CD8-positive, alpha-beta memory T cell (primary cell): Measurements from ENCODE around the gene LYZL6. TPM values are rescaled to one million over a fixed set of nuclear protein-coding genes. Genes with fewer than 3 reads are reported as not detected.

Experiments used
- CTCF ChIA-PET: fragments of 350-600 bp; sonication (Branson Sonifier 250); formaldehyde crosslinking; loops from one replicate; lab custom pipeline; 2021; ENCODE audit warnings: antibody characterized with exemption; lab: Charles Lee
- POLR2A ChIA-PET: fragments of 350-600 bp; sonication (Branson Sonifier 250); formaldehyde crosslinking; loops from one replicate; lab custom pipeline; 2021; ENCODE audit warnings: antibody characterized with exemption; lab: Charles Lee
- DNase-seq, 5 donors: peaks; one replicate each; pipeline versions ENCODE4 v3.0.0 to v3.0.0-alpha.2; 2020 to 2022; ENCODE audit warnings: mixed read lengths in 1 of 5
- H3K27ac ChIP-seq: one replicate; pipeline ENCODE4 v1.7.0; 2013; ENCODE audit warnings: low read depth, mild to moderate bottlenecking, low read length, moderate library complexity
- H3K27me3 ChIP-seq: 2 replicates; pipeline ENCODE4 v1.7.0; 2013; ENCODE audit warnings: low read length, mild to moderate bottlenecking; ENCODE audit not compliant: insufficient read depth, poor library complexity, severe bottlenecking
- H3K36me3 ChIP-seq: 2 replicates; pipeline ENCODE4 v1.7.0; 2013; ENCODE audit warnings: mild to moderate bottlenecking, low read length, moderate library complexity; ENCODE audit not compliant: insufficient read depth
- H3K4me1 ChIP-seq: 2 replicates; pipeline ENCODE4 v1.7.0; 2013; ENCODE audit warnings: mild to moderate bottlenecking, low read length, moderate library complexity; ENCODE audit not compliant: insufficient read depth
- H3K4me3 ChIP-seq: 2 replicates; pipeline ENCODE4 v1.7.0; 2013; ENCODE audit warnings: mild to moderate bottlenecking, low read length
- H3K9me3 ChIP-seq: 2 replicates; pipeline ENCODE4 v1.7.0; 2013; ENCODE audit warnings: mild to moderate bottlenecking, low read length
- H3K27ac Mint-ChIP-seq, 8 donors: one replicate each; pipeline ENCODE4 v1.8.0; 2020 to 2021; ENCODE audit warnings: mixed read lengths in 8 of 8, mild to moderate bottlenecking in 6 of 8, inconsistent platforms in 3 of 8, moderate library complexity in 3 of 8
- H3K27me3 Mint-ChIP-seq, 2 donors: one replicate each; pipeline ENCODE4 v1.8.0; 2020 to 2021; ENCODE audit warnings: mixed read lengths in 2 of 2, mild to moderate bottlenecking in 1 of 2, moderate library complexity in 1 of 2
- H3K36me3 Mint-ChIP-seq, 3 donors: one replicate each; pipeline ENCODE4 v1.8.0; 2020 to 2021; ENCODE audit warnings: mixed read lengths in 3 of 3, inconsistent platforms in 1 of 3, mild to moderate bottlenecking in 1 of 3
- H3K4me1 Mint-ChIP-seq, 3 donors: one replicate each; pipeline ENCODE4 v1.8.0; 2020 to 2021; ENCODE audit warnings: mixed read lengths in 3 of 3, inconsistent platforms in 1 of 3, mild to moderate bottlenecking in 1 of 3
- H3K4me3 Mint-ChIP-seq, 7 donors: one replicate each; pipeline ENCODE4 v1.8.0; 2020 to 2021; ENCODE audit warnings: mixed read lengths in 7 of 7, mild to moderate bottlenecking in 6 of 7, moderate library complexity in 4 of 7, inconsistent platforms in 2 of 7
- H3K9me3 Mint-ChIP-seq, 5 donors: one replicate each; pipeline ENCODE4 v1.8.0; 2020 to 2022; ENCODE audit warnings: mixed read lengths in 5 of 5, mild to moderate bottlenecking in 3 of 5, moderate library complexity in 2 of 5, inconsistent platforms in 1 of 5
- polyA plus RNA-seq: library from polyadenylated mRNA; unstranded; fragments of 300-500 nt; fragmentation: Illumina TruSeq; gene quantifications from one replicate; pipeline ENCODE4 v1.2.3, GENCODE V29; 2021
- total RNA-seq, 2 experiments: library from RNA; stranded (reverse); gene quantifications; one replicate each; pipeline ENCODE4 v1.2.3, GENCODE V29; 2021

Gene LYZL6, protein sequence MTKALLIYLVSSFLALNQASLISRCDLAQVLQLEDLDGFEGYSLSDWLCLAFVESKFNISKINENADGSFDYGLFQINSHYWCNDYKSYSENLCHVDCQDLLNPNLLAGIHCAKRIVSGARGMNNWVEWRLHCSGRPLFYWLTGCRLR
- total RNA-seq (not detected), polyA plus RNA-seq (not detected)

DNA sequence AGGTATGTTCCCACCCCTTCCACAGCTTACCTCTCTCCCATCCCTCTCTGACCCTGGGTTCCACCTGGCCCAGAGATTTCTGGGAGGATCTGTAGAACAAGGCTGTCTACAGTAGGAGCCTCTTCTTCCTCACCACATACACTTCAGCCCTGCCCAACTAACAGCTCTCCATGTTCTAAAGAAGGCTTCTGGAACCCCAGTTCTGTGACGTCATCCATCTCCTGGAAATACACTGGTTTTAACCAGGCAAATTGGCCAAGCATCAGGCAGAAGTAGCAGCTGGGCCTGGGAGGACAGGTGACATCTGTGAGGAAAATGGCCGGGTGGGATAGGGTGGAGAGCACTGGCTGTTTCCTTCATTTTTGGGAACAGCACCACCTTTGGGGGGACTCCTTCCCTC lies at the start of gene LYZL6:
LYZL6 (minus strand) TSS at position 177 of the 400 bp plus-strand sequence. CDS start 4,357 bp downstream, outside the sequence.
- ChIA-PET POLR2A (interaction anchor here (0.6 kb wide), 1 partner anchor 49 kb away, joined by 7 read pairs; no protein-coding TSS in a partner anchor), CTCF (interaction anchor here (1.3 kb wide), 1 partner anchor 205 kb away, joined by 4 read pairs; no protein-coding TSS in a partner anchor)
- H3K4me3 ChIP-seq: no peak within 1 kb of the TSS
- H3K27me3 Mint-ChIP-seq: no peaks in the 10 kb centered on the region
- H3K36me3 ChIP-seq: no peaks in the 10 kb centered on the region
- peaks cover 10 to 26% (median 11%) of the 10 kb centered on the region in 3 donors for H3K4me1 Mint-ChIP-seq
- no peak for DNase-seq
- H3K27me3 ChIP-seq: no peaks in the 10 kb centered on the region
- H3K27ac ChIP-seq: no peak within 1 kb of the TSS
- peaks cover 0 to 1% (median 0%) of the 10 kb centered on the region in 5 donors for H3K9me3 Mint-ChIP-seq
- H3K9me3 ChIP-seq: no peaks in the 10 kb centered on the region
- H3K36me3 Mint-ChIP-seq: peaks cover 0 to 1% (median 0%) of the 10 kb centered on the region in 3 donors
- H3K4me3 Mint-ChIP-seq: no peak within 1 kb of the TSS
- no peaks in the 10 kb centered on the region for H3K4me1 ChIP-seq
- H3K27ac Mint-ChIP-seq: peak within 1 kb of the TSS in 6 of 8 donors; percentile 4 to 84 (median 48)

DNA sequence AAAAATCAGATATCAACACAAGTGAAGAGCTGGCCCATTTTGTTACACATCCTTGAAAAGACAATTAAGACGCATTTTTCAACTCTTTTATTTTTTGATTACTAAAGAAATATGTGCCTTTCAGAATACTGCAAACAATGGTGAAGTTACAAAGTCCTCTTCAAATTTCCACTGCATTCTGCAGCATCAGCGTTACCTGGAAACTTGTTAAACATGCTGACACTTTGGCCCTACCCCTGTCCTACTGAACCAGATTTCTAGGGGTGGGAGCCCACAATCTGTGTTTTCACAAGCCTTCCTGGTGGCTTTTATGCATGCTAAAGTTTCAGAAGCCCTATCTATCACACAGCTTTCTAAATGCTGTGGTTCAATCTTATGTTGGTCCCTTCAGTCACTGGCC lies 47.6 kb upstream of the LYZL6 start:
- no peak overlapping the region for H3K4me3 ChIP-seq
- H3K9me3 ChIP-seq: no peaks in the 10 kb centered on the region
- no peaks in the 10 kb centered on the region for H3K36me3 ChIP-seq
- DNase-seq: no peak
- Mint-ChIP-seq H3K27me3 (peaks cover 5 to 13% of the 10 kb centered on the region in 2 donors), H3K36me3 (peaks cover 0 to 16% (median 0%) of the 10 kb centered on the region in 3 donors), H3K4me1 (no peaks in the 10 kb centered on the region), H3K27ac (no peak overlapping the region), H3K4me3 (no peak overlapping the region), H3K9me3 (peaks cover 5 to 19% (median 8%) of the 10 kb centered on the region in 5 donors)
- no peaks in the 10 kb centered on the region for H3K4me1 ChIP-seq
- ChIA-PET POLR2A (no interaction called here), CTCF (interaction anchor here (0.9 to 1.3 kb wide), 2 partner anchors 9 to 15 kb away, joined by 3 read pairs; partner anchors contain the start of gene CCL16)
- H3K27me3 ChIP-seq: no peaks in the 10 kb centered on the region
- no peak overlapping the region for H3K27ac ChIP-seq

DNA sequence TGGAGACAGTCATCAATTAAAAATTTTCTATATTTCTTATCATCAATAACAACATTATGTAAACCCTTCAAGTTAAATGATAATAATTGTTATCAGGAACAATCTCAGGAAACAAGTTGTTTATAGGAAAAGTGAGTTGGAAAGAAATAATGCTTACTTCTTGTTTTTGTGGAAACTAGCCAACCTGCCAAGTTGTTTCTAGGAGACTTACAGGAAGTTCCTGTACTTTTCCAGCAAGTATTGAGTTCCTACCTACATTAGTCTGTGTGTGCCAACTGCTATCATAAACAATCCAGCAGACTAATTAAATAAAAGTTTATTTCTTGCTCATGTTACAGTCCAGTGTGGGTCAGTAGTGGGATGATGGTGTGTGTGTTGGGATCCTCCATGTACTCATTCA lies 44.7 kb upstream of the LYZL6 start:
- no peak overlapping the region for H3K4me3 Mint-ChIP-seq
- no peaks in the 10 kb centered on the region for H3K4me1 ChIP-seq
- H3K4me3 ChIP-seq: no peak overlapping the region
- H3K27me3 ChIP-seq: no peaks in the 10 kb centered on the region
- H3K27me3 Mint-ChIP-seq: peaks cover 5 to 8% of the 10 kb centered on the region in 2 donors
- H3K4me1 Mint-ChIP-seq: peaks cover 0 to 4% (median 0%) of the 10 kb centered on the region in 3 donors
- no peaks in the 10 kb centered on the region for H3K9me3 ChIP-seq
- H3K27ac Mint-ChIP-seq: no peak overlapping the region
- peaks cover 0 to 16% (median 0%) of the 10 kb centered on the region in 3 donors for H3K36me3 Mint-ChIP-seq
- DNase-seq: no peak
- ChIA-PET POLR2A (no interaction called here), CTCF (no interaction called here)
- H3K27ac ChIP-seq: no peak overlapping the region
- H3K9me3 Mint-ChIP-seq: peaks cover 5 to 19% (median 8%) of the 10 kb centered on the region in 5 donors
- no peaks in the 10 kb centered on the region for H3K36me3 ChIP-seq

DNA sequence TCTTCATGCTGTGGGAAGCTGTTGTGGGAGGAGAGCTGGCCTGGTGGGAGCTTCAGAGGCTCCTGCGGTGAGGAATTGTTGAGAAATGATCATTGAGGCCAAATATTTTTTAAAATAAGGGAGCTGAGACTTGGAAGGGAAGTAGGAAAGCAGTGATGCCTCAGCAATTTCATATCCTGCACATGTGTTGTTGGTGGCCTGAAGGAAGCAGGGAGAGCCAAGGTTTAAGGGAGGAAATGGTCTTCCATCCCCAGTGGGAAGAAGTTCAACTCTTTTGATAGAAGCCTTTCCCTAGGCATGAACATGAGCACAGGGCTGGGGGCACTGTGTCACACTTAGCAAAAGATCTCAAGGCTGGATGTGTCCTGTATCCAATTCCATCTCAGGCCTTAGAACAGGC lies 43.1 kb upstream of the LYZL6 start, which contains the start of gene CCL14:
CCL14 (minus strand) TSS at position 87 of the 400 bp plus-strand sequence; CDS start at position 7, 80 bp downstream.
- H3K27me3 Mint-ChIP-seq: peaks cover 0 to 3% of the 10 kb centered on the region in 2 donors
- peaks cover 5 to 19% (median 6%) of the 10 kb centered on the region in 5 donors for H3K9me3 Mint-ChIP-seq
- ChIA-PET CTCF (no interaction called here), POLR2A (interaction anchor here (0.6 kb wide), 1 partner anchor 206 kb away, joined by 5 read pairs; no protein-coding TSS in a partner anchor)
- peaks cover 4 to 14% (median 7%) of the 10 kb centered on the region in 3 donors for H3K4me1 Mint-ChIP-seq
- no peak within 1 kb of the TSS for H3K27ac ChIP-seq
- DNase-seq: no peak
- no peaks in the 10 kb centered on the region for H3K27me3 ChIP-seq
- H3K4me3 Mint-ChIP-seq: no peak within 1 kb of the TSS
- H3K4me1 ChIP-seq: no peaks in the 10 kb centered on the region
- H3K9me3 ChIP-seq: no peaks in the 10 kb centered on the region
- H3K36me3 Mint-ChIP-seq: peaks cover 0 to 16% (median 0%) of the 10 kb centered on the region in 3 donors
- no peaks in the 10 kb centered on the region for H3K36me3 ChIP-seq
- no peak within 1 kb of the TSS for H3K4me3 ChIP-seq
- peak within 1 kb of the TSS in 3 of 8 donors; percentile 43 to 51 (median 44) for H3K27ac Mint-ChIP-seq

DNA sequence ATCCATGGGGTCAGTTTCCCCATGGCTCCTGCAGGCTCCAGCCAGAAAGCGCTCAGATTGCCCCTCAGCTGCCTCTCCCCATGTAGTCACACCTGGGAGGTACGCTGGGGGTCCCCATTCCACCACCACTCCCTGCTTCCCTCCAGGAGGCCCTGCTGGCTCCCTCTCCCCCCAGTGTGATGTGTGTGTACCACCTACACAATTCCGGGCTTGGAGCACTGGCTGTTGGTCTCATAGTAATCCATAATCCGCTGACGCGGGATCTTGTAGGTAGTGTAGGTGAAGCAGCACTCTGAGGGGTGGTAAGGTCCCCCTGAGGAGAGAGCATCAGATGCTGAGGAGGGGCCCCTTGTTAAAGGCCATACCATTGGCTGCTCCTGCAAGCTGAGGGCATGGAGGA lies 40.6 kb upstream of the LYZL6 start:
- no peak overlapping the region for H3K27ac ChIP-seq
- no peaks in the 10 kb centered on the region for H3K27me3 ChIP-seq
- Mint-ChIP-seq H3K36me3 (peaks cover 0 to 9% (median 0%) of the 10 kb centered on the region in 3 donors), H3K27me3 (peaks cover 0 to 2% of the 10 kb centered on the region in 2 donors), H3K27ac (peak overlapping the region in 2 of 8 donors; percentile 47 to 77), H3K9me3 (peaks cover 1 to 9% (median 5%) of the 10 kb centered on the region in 5 donors), H3K4me3 (no peak overlapping the region), H3K4me1 (peaks cover 4 to 14% (median 7%) of the 10 kb centered on the region in 3 donors)
- no peaks in the 10 kb centered on the region for H3K36me3 ChIP-seq
- POLR2A ChIA-PET: no interaction called here
- no peaks in the 10 kb centered on the region for H3K9me3 ChIP-seq
- H3K4me1 ChIP-seq: no peaks in the 10 kb centered on the region
- CTCF ChIA-PET: interaction anchor here (2.6 kb wide), 1 partner anchor 165 kb away, joined by 9 read pairs; no protein-coding TSS in a partner anchor
- no peak for DNase-seq
- H3K4me3 ChIP-seq: no peak overlapping the region

DNA sequence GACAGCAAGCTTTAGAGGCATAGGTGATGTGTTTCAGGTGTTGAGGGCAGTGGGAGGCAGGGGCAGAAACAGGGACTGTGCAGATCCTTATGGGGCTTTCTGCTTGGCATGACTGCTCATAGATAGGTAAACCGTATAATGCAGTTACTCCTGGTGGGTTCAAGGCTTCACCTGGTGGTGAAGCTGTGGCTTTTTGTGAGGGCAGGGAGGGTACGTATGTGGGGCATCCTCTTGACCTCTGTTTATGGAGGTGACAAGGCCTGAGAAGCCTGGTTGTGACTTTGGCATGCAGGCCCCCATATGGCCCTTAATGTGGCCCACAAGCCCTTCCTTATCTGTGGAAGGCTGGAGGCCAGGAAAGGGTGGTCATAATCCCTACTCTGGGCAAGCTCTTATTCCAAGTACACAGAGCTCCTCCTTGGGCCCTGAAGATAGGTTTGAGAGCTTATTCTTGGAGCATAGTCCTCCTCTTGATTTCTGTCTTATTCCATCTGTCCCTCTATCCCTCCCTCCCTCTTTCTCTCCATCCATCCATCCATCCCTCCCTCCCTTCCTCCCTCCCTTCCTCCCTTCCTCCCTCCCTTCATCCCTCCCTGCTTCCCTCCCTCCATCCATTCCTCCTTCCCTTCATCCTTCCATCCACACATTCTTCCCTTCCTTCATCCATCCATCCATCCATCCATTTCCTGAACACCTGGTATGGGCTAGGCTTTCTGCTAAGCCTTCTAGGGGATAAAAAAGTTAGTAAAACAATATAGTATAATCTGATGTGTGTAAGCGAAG lies 39.1 kb upstream of the LYZL6 start:
- Histone ChIP-seq H3K27ac (no peak overlapping the region), H3K36me3 (no peaks in the 10 kb centered on the region), H3K9me3 (no peaks in the 10 kb centered on the region), H3K4me1 (no peaks in the 10 kb centered on the region), H3K27me3 (no peaks in the 10 kb centered on the region), H3K4me3 (no peak overlapping the region)
- Mint-ChIP-seq H3K27me3 (peaks cover 0 to 2% of the 10 kb centered on the region in 2 donors), H3K4me1 (peaks cover 4 to 14% (median 7%) of the 10 kb centered on the region in 3 donors), H3K9me3 (no peaks in the 10 kb centered on the region), H3K36me3 (no peaks in the 10 kb centered on the region), H3K27ac (peak overlapping the region in 6 of 8 donors; percentile 4 to 83 (median 70)), H3K4me3 (no peak overlapping the region)
- CTCF ChIA-PET: interaction anchor here (1.2 to 1.8 kb wide), 4 partner anchors 8 to 164 kb away, joined by 3 to 9 read pairs (median 7); no protein-coding TSS in a partner anchor
- DNase-seq: no peak
- POLR2A ChIA-PET: no interaction called here

DNA sequence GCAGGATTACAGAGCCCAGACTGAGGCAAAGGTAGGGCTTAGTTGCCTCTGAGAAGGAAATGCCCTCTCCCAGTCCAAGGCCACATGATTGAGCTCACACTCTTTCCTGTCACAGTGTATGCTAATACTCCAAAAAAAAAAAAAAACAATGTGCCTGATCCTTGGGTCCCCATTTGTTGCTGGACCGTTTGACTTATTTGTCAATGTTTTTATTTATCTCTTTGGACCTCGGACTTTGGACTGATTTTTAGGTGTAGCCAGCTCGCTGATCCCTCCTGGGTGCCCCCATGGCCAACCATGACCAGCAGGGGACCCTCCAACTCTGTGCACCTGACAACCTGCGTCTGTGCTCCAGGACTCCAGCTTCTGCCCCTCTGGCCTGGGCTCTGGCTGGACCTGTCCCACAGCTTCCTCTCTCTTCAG lies 38.4 kb upstream of the LYZL6 start:
- Mint-ChIP-seq H3K4me1 (peaks cover 4 to 14% (median 7%) of the 10 kb centered on the region in 3 donors), H3K27me3 (peaks cover 0 to 2% of the 10 kb centered on the region in 2 donors), H3K4me3 (no peak overlapping the region), H3K9me3 (no peaks in the 10 kb centered on the region), H3K36me3 (no peaks in the 10 kb centered on the region), H3K27ac (peak overlapping the region in 4 of 8 donors; percentile 4 to 66 (median 50))
- Histone ChIP-seq H3K4me3 (no peak overlapping the region), H3K9me3 (no peaks in the 10 kb centered on the region), H3K27me3 (no peaks in the 10 kb centered on the region), H3K27ac (no peak overlapping the region), H3K4me1 (no peaks in the 10 kb centered on the region), H3K36me3 (no peaks in the 10 kb centered on the region)
- ChIA-PET POLR2A (interaction anchor here (0.6 kb wide), 1 partner anchor 109 kb away, joined by 3 read pairs; no protein-coding TSS in a partner anchor), CTCF (interaction anchor here (1.2 to 1.8 kb wide), 5 partner anchors 9 to 167 kb away, joined by 3 to 9 read pairs (median 7); no protein-coding TSS in a partner anchor)
- DNase-seq: no peak
